Measurements from ENCODE around the gene FXYD4. TPM values are rescaled to one million over a fixed set of nuclear protein-coding genes. Genes with fewer than 3 reads are reported as not detected.
"Not testable (repeated sequence)": the region's sequence is repeated elsewhere in the genome, so short reads cannot be mapped to it uniquely, and the experiment has no call there.

FXYD4 gene
- total RNA-seq: not detected in 2 replicates

GRCh38 chr10:43371418-43371817, at the start of gene FXYD4:
Gene FXYD4 (plus strand): TSS chr10:43371636. CDS start chr10:43373747, 2,111 bp downstream.
- no peak for DNase-seq (ENCODE audit: low read depth, low spot score)

GRCh38 chr10:43322331-43322730, 49.1 kb upstream of the FXYD4 start:
- DNase-seq (ENCODE audit: low read depth, low spot score): no peak

GRCh38 chr10:43322769-43323168, 48.7 kb upstream of the FXYD4 start:
- peak; percentile 26 for DNase-seq (ENCODE audit: low read depth, low spot score)

GRCh38 chr10:43323245-43323644, 48.2 kb upstream of the FXYD4 start:
- no peak for DNase-seq (ENCODE audit: low read depth, low spot score)

GRCh38 chr10:43324876-43325275, 46.6 kb upstream of the FXYD4 start:
- no peak for DNase-seq (ENCODE audit: low read depth, low spot score)

GRCh38 chr10:43327171-43327570, 44.3 kb upstream of the FXYD4 start:
- no peak for DNase-seq (ENCODE audit: low read depth, low spot score)

- no peak for DNase-seq (ENCODE audit: low read depth, low spot score)
Measured at GRCh38 chr10:43327986-43328385, 43.5 kb upstream of the FXYD4 start.

GRCh38 chr10:43328810-43329209, 42.6 kb upstream of the FXYD4 start:
- not testable (repeated sequence) for DNase-seq (ENCODE audit: low read depth, low spot score)

- DNase-seq (ENCODE audit: low read depth, low spot score): not testable (repeated sequence)
Measured at GRCh38 chr10:43329246-43329885, 42.1 kb upstream of the FXYD4 start.

- DNase-seq (ENCODE audit: low read depth, low spot score): not testable (repeated sequence)
Measured at GRCh38 chr10:43330049-43330823, 41.2 kb upstream of the FXYD4 start.

GRCh38 chr10:43330824-43331127, 40.7 kb upstream of the FXYD4 start:
- not testable (repeated sequence) for DNase-seq (ENCODE audit: low read depth, low spot score)

- no peak for DNase-seq (ENCODE audit: low read depth, low spot score)
Measured at GRCh38 chr10:43333653-43334052, 37.8 kb upstream of the FXYD4 start.

GRCh38 chr10:43336061-43336460, 35.4 kb upstream of the FXYD4 start:
- no peak for DNase-seq (ENCODE audit: low read depth, low spot score)

- DNase-seq (ENCODE audit: low read depth, low spot score): no peak
Measured at GRCh38 chr10:43336641-43337318, 34.7 kb upstream of the FXYD4 start.

GRCh38 chr10:43337536-43337935, 33.9 kb upstream of the FXYD4 start:
- not testable (repeated sequence) for DNase-seq (ENCODE audit: low read depth, low spot score)

GRCh38 chr10:43338117-43338516, 33.3 kb upstream of the FXYD4 start:
- no peak for DNase-seq (ENCODE audit: low read depth, low spot score)

- DNase-seq (ENCODE audit: low read depth, low spot score): no peak
Measured at GRCh38 chr10:43339136-43339535, 32.3 kb upstream of the FXYD4 start.

- no peak for DNase-seq (ENCODE audit: low read depth, low spot score)
Measured at GRCh38 chr10:43340101-43340500, 31.3 kb upstream of the FXYD4 start.

- no peak for DNase-seq (ENCODE audit: low read depth, low spot score)
Measured at GRCh38 chr10:43340619-43341018, 30.8 kb upstream of the FXYD4 start.

- DNase-seq (ENCODE audit: low read depth, low spot score): no peak
Measured at GRCh38 chr10:43341450-43341849, 30.0 kb upstream of the FXYD4 start.

- no peak for DNase-seq (ENCODE audit: low read depth, low spot score)
Measured at GRCh38 chr10:43342279-43343125, 28.9 kb upstream of the FXYD4 start.

GRCh38 chr10:43343126-43343525, 28.3 kb upstream of the FXYD4 start:
- no peak for DNase-seq (ENCODE audit: low read depth, low spot score)

All from pulmonary artery endothelial cell (primary cell).